ENCODE results near the gene RRP15.

Gene RRP15

GRCh38 chr1:218255090-218255489 lies 30.0 kb upstream of the RRP15 start:
- H3K4me3 ChIP-seq (ENCODE audit: low read depth, low read length) = no peak overlapping the region
- TF ChIP-seq CTCF (IDR thresholded peaks at IDR 0.05; ENCODE audit: low read depth, low read length, missing control alignments) = no peak
- DNase-seq (ENCODE audit: low read depth) = no peak

- no peak for DNase-seq (ENCODE audit: low read depth)
- no peak for TF ChIP-seq CTCF (IDR thresholded peaks at IDR 0.05; ENCODE audit: low read depth, low read length, missing control alignments)
- no peak overlapping the region for H3K4me3 ChIP-seq (ENCODE audit: low read depth, low read length)
These were observed 27.7 kb upstream of the RRP15 start for GRCh38 chr1:218257371-218257770.

GRCh38 chr1:218257971-218258370 lies 27.1 kb upstream of the RRP15 start:
- no peak for TF ChIP-seq CTCF (IDR thresholded peaks at IDR 0.05; ENCODE audit: low read depth, low read length, missing control alignments)
- no peak overlapping the region for H3K4me3 ChIP-seq (ENCODE audit: low read depth, low read length)
- DNase-seq (ENCODE audit: low read depth) = no peak

- TF ChIP-seq CTCF (IDR thresholded peaks at IDR 0.05; ENCODE audit: low read depth, low read length, missing control alignments) = no peak
These were observed 25.8 kb upstream of the RRP15 start for GRCh38 chr1:218259339-218259738.

GRCh38 chr1:218259800-218260199 lies 25.3 kb upstream of the RRP15 start:
- no peak for DNase-seq (ENCODE audit: low read depth)
- peak; percentile 49 for TF ChIP-seq CTCF (IDR thresholded peaks at IDR 0.05; ENCODE audit: low read depth, low read length, missing control alignments)
- no peak overlapping the region for H3K4me3 ChIP-seq (ENCODE audit: low read depth, low read length)

More at GRCh38 chr1:218259339-218259738, 25.8 kb upstream of the RRP15 start:
- H3K4me3 ChIP-seq (ENCODE audit: low read depth, low read length) = no peak overlapping the region
- no peak for DNase-seq (ENCODE audit: low read depth)

- H3K4me3 ChIP-seq (ENCODE audit: low read depth, low read length) = no peak overlapping the region
- no peak for DNase-seq (ENCODE audit: low read depth)
- TF ChIP-seq CTCF (IDR thresholded peaks at IDR 0.05; ENCODE audit: low read depth, low read length, missing control alignments) = no peak
These were observed 22.8 kb upstream of the RRP15 start for GRCh38 chr1:218262259-218262658.

GRCh38 chr1:218266356-218266755 lies 18.7 kb upstream of the RRP15 start:
- TF ChIP-seq CTCF (IDR thresholded peaks at IDR 0.05; ENCODE audit: low read depth, low read length, missing control alignments) = no peak
- no peak for DNase-seq (ENCODE audit: low read depth)

More at GRCh38 chr1:218266356-218266755, 18.7 kb upstream of the RRP15 start:
- H3K4me3 ChIP-seq (ENCODE audit: low read depth, low read length) = no peak overlapping the region

Measured in GM12864 (cell line).